Dermis lymphatic vessel endothelial cell (primary cell): ENCODE data around the gene CAPN5. TPM values are rescaled to one million over a fixed set of nuclear protein-coding genes. Genes with fewer than 3 reads are reported as not detected.

Experiments used
- total RNA-seq: library from RNA; depleted of rRNA; stranded (reverse); fragments of >200 nt; gene quantifications from 2 replicates; pipeline ENCODE4 v1.2.1, GENCODE V29; 2014

Gene CAPN5
- total RNA-seq, result 2.0 and 4.0 TPM in 2 replicates

GRCh38 chr11:77066229-77067042, at the start of gene CAPN5:
TSS of gene CAPN5 (plus strand) at chr11:77066971. CDS start at chr11:77084887, 17,916 bp downstream.

GRCh38 chr11:77102246-77103210, 35.8 kb downstream of the CAPN5 start, which contains the start of gene OMP:
TSS of gene OMP (plus strand) at chr11:77102840. CDS start at chr11:77102840, 0 bp downstream.

GRCh38 chr11:77127920-77128691, 61.3 kb downstream of the CAPN5 start, which contains the start of gene MYO7A:
TSS of gene MYO7A (plus strand) at chr11:77128246. CDS start at chr11:77130635, 2,389 bp downstream.

Other genes with a start within 250 kb of the CAPN5 start
- gene ACER3, start 206.1 kb upstream of the CAPN5 start, total RNA-seq, result 27.1 and 29.1 TPM in 2 replicates
- not detected in 2 replicates for gene B3GNT6, start 32.6 kb upstream of the CAPN5 start, total RNA-seq
- gene OMP, start 35.9 kb downstream of the CAPN5 start, total RNA-seq, result not detected in 2 replicates
- 11.4 and 17.3 TPM in 2 replicates for gene MYO7A, start 61.3 kb downstream of the CAPN5 start, total RNA-seq
- not detected in 2 replicates for gene GDPD4, start 234.7 kb downstream of the CAPN5 start, total RNA-seq